Measurements from ENCODE around the gene FBXO40.
"Not testable (repeated sequence)": the region's sequence is repeated elsewhere in the genome, so short reads cannot be mapped to it uniquely, and the experiment has no call there.

Gene FBXO40, protein sequence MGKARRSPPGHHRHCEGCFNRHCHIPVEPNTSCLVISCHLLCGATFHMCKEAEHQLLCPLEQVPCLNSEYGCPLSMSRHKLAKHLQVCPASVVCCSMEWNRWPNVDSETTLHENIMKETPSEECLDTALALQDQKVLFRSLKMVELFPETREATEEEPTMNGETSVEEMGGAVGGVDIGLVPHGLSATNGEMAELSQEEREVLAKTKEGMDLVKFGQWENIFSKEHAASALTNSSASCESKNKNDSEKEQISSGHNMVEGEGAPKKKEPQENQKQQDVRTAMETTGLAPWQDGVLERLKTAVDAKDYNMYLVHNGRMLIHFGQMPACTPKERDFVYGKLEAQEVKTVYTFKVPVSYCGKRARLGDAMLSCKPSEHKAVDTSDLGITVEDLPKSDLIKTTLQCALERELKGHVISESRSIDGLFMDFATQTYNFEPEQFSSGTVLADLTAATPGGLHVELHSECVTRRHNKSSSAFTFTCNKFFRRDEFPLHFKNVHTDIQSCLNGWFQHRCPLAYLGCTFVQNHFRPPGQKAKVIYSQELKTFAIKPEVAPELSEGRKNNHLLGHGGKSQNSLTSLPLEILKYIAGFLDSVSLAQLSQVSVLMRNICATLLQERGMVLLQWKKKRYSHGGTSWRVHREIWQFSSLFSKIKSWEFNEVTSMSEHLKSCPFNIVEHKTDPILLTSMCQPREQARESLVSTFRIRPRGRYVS

DNA sequence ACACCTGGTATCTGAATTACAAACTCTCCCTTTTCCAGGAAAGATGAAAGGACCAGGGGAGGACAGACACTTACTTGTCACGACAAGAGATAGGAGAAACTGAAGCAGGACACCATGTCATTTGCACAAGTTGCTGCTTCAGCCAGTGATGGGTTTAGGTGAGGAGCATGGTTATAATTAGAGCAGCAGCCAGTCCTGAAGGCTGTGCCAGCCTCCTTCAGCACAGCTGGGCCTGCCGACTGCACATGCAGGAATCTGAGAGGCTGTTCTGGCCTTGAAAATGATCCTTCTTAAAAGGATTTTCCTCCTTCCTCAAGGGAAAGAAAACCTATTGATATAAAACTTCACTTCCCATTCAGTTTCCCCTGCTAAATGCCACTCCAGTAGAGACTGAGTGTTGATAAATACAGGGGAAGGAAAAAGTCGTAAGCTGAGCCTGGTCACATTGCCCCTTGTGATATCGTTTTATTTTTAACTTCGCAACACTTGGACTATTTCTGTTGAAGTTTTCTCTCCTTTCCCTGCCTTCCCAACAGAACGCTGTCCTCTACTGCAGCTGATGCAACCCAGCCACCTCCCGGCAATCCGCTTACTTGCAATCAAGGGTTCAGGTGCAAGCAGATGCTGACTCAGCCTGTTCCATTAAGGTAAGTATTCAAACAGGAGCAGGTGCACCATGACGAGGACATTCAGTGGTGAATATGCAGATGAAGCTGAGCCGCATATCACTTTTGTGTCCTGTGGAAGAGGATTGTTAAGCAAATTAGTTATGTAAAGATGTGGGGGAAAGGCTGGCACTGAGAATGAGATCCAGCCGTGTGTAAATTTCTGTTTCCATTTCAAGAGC lies at the start of gene FBXO40:
Gene FBXO40 (plus strand): TSS at position 524 of the 847 bp plus-strand sequence. CDS start 27,197 bp downstream, outside the sequence.
- no peak for DNase-seq (ENCODE audit: low spot score)

DNA sequence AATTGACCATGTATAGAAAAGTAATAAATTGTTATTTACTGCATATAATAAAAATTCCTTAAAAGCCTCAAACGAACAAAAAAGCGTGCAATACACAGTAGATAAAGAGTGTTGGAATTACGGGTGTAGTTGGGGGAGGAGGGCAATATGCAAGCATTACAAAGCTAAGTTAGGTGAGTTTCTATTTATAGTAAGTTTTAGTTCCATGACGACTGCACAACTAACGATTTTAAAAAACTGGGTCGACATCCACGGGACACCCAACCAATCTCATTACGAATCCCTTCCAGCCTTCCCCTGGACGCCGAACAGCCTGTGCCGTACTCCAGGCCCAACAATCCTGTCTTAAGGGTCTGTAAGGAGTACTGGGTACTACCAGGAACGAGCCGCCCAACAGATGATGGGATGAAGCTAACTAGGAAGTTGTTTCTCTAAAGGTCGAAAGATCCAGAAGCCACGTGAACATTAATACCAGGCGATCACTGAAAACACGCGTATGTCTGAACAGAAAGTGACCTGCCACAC lies 48.1 kb upstream of the FBXO40 start:
- no peak for DNase-seq (ENCODE audit: low spot score)

DNA sequence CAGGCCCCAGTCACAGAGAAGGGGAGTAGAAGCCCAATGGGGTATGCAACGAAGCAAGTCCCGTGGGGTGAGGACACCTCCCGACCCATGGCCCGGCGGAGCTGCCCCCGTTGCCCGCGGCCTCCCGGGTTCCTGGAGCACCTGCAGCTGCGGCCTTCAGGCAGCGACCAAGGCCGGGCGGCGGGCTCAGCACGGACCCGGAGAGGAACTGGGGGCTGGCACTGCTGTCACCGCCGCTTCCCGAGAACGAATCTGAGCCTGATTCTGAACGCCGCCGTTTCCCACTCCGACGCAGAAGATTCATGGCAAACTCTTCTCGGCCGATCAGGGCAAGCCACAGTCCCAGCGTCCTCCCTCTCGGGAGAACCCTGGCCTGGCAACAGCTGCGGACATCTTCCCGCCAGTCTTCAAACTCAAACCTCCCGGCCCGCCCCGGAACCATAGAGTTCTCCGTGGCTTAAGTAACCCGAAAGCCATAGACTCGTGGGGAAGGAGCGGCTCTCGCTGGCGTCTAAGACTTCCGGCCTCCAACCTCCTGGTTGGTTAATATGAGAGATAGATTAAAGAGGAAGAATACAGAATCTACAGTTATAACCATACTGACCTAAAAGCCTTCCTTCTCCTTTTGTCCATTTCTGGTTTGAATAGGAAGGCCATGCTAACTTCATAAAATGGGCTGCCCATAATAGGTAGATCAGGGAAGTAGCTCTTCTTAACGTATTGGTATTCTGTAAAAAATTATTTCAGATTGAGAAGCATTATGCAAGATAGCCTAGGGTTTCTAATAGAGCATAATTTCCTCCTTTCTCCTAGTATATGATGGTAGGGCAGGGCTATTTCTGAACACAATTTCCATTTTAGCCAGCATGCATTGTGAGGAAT lies 47.4 kb upstream of the FBXO40 start, which contains the start of gene POLQ:
Gene POLQ (minus strand): TSS at position 415 of the 882 bp plus-strand sequence. CDS start 111 bp downstream, at position 304.
- peak; percentile 91 for DNase-seq (ENCODE audit: low spot score)

DNA sequence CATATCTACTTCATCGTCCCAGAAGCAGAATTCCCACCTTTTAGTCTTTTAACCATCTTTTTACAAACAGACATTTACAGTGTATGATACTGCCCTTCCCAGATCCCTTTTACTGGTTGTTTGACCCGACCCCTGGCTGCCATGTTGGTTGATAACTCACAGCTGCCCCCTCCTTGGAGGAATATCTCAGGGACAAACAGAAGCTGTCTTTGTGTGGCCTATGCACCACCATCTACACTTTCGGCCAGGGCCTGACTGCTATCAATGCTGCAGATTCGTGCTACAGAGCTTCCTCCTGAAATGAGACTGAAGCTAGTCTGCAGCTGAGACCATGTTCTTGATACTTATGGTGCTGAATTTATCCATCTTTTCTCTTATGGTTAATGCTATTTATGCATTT lies 40.8 kb upstream of the FBXO40 start:
- no peak for DNase-seq (ENCODE audit: low spot score)

DNA sequence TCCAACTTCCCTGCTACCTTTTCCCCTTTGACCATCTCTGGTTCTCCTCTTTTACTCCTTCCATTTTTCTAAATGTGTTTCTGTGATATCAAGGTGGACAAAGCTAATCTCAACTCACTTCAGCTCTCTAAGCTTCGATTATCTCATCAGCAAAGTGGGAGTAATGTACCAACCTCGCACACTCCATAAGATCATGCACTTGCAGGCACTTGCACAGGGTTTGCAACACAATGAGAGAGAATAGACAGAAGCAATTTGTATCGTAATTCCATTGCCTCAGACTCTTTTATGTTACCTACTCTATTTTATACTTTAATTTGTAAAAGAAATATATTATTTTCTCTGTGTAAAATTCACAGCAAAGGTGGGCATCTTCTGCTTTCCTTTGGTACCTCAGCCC lies 40.4 kb upstream of the FBXO40 start:
- DNase-seq (ENCODE audit: low spot score) = no peak

DNA sequence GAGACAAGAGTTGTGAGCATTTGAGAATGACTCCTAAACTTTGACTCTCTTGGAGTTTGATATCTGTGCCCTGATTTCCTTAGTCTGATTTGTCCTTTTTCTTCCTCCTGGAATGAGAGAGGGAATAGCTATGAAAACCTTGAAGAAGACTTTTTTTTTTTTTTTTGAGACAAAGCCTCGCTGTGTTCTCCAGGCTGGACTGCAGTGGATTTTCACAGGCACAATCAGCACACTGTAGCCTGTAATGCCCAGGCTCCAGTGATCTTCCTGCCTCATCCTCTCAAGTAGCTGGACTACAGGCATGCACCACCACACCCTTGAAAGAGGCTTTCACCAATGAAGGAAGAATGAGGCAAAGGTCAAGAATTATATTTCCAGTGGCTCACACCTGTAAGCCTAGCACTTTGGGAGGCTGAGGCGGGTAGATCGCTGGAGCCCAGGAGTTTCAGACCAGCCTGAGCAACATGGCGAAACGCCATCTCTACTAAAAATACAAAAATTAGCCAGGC lies 35.7 kb upstream of the FBXO40 start:
- DNase-seq (ENCODE audit: low spot score) = no peak

DNA sequence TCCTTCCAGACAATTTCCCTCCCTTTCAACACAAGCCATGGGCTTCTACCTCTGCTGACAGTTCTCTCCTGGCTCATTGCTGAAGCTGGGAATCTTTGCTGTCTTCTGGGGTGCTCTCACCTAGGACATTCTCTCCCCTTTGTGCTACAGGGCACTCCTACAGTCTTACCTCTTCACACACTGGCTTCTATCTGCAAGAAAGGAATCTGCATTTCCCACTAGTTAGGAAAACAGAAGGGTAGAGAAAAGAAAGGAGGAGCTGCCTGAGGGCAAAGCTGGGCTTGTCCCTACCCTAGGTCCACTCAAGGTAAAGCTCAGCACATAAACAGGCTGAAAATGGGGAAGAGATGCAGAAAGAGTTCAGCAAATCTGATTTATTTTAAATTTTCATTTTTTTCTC lies 31.0 kb upstream of the FBXO40 start:
- DNase-seq (ENCODE audit: low spot score) = no peak

DNA sequence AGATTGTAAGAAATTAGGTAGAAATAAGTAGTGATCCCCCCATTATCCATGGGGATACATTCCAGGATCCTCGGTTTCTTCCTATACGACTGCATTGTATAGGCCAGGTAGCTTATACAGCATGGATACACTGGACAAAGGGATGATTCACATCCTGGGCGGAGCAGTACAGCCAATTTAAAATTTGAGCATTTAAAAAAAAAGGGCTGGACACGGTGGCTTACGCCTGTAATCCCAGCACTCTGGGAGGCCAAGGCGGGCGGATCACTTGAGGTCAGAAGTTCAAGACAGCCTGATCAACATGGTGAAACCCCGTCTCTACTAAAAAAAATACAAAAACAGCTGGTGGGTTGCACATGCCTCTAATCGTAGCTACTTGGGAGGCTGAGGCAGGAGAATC lies 26.4 kb upstream of the FBXO40 start:
- DNase-seq (ENCODE audit: low spot score) = no peak

DNA sequence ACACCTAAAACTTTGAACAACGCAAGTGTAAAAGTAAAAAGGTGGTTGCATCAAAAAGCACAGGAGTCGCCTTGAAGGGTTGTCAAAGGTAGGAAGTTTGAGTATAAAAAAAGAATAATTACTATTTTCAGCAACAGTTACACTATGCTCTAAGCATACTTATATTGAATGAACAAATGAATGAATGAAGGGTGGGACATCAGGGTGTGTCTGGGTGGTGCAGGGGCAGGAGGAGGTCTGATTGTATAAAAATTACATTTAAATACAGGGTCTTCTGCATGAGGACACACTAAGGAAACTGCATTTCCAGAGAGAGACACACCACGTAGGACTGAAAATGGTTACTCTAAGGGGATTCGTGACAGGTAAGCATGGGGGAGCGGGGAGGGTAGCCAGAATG lies 25.5 kb upstream of the FBXO40 start, which contains the start of gene ARGFX:
Gene ARGFX (plus strand): TSS at position 301 of the 400 bp plus-strand sequence. CDS start 2,765 bp downstream, outside the sequence.
- no peak for DNase-seq (ENCODE audit: low spot score)

DNA sequence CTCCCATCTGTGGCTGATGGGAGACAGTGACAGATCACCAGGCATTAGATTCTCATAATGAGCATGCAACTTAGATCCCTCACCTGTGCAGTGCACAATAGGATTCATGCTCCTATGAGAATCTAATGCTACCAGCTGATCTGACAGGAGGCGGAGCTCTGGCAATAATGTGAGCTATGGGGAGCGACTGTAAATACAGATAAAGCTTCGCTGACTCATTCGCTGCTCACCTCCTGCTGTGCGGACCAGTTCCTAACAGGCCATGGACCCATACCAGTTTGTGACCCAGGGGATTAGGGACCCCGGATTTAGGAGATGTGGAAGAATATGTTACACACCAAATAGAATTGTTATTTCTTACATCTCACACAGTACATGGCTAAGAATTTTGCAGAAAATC lies 18.7 kb upstream of the FBXO40 start:
- no peak for DNase-seq (ENCODE audit: low spot score)

DNA sequence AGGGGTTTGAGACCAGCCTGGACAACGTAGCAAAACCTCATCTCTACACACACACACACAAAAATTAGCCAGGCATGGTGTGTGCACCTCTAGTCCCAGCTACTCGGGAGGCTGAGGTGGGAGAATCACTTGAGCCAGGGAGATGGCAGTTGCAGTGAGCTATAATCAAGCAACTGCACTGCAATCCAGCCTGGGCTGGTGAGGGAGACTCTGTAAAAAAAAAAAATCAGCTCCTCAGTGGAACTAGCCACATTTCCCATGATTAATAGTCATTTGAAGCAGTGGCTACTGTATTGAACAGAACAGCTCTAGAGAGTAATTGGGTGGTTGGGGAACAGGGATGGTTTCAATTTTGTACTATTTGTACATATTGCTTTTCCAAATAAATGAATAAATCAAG lies 11.5 kb upstream of the FBXO40 start:
- no peak for DNase-seq (ENCODE audit: low spot score)

DNA sequence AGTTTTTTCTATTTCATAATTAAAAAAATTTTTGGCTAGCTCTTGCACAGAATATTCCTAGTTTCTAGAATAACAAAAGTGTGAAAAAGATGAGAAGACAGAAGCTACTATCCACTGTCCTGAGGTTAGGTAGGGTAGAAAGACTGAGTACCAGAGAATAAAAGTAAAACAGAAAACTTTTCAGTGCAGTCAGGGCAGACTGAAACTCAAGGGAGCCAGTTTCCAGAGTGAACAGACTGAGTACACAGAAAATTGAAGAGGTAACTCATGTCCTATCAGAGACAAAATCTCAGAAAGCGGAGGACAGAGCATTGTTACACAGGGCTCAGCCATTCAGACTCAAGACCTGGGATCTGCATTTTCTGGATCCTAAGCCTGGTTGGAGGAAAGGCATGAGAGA lies 8.8 kb upstream of the FBXO40 start:
- no peak for DNase-seq (ENCODE audit: low spot score)

DNA sequence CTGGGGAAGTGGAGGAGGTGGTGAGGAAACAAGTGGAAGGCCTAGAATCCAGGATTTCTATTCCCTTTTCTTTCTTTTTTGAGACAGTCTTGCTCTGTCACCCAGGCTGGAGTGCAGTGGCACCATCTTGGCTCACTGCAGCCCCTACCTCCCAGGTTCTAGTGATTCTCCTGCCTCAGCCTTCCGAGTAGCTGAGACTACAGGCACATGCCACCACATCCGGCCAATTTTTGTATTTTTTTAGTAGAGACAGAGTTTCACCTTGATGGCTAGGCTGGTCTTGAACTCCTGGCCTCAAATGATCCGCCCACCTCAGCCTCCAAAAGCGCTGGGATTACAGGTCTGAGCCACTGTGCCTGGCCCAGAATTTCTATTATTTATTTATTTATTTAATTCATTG lies 627 bp downstream of the FBXO40 start:
- DNase-seq (ENCODE audit: low spot score) = not testable (repeated sequence)

DNA sequence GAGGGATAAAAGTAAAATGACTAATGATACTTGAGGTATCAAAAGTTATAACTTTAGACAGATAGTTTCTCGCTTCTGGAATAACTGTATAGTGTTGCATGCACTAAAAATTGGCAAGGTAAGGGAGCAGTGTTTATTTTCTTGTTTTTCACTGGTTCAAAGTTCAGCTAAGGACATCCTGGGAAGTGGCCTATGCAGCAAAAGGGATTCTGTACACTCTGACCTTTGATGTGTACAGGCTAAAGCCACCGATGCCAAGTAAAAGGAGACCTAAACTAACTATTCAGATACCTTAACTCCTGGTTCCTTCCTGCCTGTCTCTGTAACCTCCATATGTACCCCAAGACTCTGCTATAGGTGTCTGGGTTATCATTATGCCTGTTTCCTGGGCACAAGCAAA lies 1.7 kb downstream of the FBXO40 start:
- no peak for DNase-seq (ENCODE audit: low spot score)

DNA sequence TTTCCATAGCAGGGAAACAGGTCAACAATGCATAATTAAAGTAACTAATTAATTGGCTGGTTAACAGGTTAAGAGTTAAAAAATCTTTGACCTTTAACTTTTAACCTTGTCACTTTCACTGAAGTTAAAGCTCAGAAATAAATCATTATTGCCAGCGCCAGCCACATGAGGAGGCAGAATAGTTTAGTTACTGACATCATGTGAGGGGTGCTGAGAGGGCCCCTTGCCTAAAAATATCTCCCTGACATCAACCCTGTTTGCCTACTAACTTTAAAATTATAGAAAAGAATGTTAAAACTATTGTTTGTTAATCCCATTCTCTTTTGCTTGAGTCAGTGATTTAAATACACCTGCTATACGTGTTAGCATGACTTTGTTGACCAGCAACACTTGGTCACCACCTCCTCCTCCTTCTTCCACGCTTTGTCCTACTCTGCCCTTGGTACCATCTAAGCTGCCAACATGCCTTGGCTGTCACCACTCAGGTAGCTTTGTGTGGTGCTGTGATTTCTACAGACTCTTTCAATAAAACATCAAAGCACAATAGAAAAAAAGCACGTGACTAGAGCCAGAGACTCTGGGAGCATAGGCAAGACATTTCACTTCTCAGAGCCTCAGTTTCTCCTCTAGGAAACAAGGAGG lies 2.7 kb downstream of the FBXO40 start:
- no peak for DNase-seq (ENCODE audit: low spot score)

DNA sequence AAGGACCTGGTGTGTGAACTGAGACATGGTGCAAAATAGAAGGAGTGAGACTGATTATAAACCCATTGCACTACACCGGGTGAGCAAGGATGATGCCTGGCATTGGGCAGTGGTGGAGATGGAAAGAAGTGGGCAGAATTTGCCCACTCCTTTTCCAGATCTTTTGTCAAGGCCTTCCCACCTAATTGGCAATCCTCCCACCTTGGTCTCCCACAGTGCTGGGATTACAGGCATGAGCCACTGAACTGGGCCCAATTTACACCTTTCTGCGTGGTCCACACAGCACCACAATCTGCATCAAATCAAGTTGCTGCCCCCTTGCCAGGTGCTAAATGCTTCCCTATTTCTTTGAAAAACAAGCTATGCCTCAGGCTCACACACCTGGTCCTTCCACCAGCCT lies 5.4 kb downstream of the FBXO40 start:
- DNase-seq (ENCODE audit: low spot score) = no peak

DNA sequence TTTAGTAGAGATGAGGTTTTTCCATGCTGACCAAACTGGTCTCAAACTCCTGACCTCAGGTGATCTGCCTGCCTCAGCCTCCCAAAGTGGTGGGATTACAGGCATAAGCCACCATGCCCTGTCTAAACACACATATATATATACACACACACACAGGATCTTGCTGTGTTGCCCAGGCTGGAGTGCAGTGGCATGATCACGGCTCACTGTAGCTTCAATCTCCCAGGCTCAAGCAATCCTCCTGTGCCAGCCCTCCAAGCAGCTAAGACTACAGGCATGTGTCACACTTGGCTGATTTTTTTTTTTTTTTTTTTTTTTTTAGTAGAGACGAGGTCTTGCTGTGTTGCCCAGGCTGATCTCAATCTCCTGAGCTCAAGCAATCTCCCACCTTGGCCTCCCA lies 6.7 kb downstream of the FBXO40 start:
- not testable (repeated sequence) for DNase-seq (ENCODE audit: low spot score)

DNA sequence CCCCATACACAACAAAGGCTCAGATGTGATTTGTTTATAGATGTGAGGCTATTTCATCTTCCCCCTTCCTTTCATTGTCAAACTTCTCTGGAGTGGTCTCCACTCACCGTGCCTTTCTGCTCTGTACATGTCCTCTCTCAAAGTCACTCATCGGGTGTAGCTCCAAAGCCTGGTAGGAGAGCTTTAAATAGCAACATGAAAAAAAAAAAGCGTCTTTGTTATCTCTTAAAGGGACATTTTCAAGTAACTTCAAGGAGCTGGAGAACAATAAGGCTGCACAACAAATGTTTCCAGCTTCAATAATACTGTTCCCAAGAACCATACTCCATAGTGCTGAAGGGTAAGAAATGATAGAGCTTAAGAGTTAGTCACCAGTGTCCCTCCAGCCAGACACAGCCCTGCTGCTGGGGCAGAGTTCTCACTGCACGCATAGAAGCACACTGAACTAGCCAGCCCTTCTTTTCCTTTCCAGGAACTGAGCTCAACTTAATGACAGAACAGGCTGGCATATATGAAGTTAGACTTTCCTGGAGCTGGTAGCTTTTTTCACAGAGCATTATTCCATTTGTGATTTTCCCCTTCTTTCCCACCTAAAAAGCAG lies 8.1 kb downstream of the FBXO40 start:
- DNase-seq (ENCODE audit: low spot score) = no peak

DNA sequence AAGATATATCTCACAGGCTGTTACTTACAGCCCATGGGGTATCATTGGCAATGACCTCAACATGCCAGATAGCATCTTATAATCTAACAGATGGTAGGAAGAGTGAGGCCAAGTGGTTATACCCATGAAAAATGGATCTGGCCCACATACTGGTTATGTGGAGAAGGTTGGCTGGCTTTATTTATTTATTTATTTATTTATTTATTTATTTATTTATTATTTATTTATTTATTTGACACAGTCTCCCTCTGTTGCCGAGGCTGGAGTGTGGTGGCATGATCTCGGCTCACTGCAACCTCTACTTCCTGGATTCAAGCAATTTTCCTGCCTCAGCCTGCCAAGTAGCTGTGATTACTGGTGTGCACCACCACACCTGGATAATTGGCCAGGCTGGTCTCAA lies 11.6 kb downstream of the FBXO40 start:
- no peak for DNase-seq (ENCODE audit: low spot score)

DNA sequence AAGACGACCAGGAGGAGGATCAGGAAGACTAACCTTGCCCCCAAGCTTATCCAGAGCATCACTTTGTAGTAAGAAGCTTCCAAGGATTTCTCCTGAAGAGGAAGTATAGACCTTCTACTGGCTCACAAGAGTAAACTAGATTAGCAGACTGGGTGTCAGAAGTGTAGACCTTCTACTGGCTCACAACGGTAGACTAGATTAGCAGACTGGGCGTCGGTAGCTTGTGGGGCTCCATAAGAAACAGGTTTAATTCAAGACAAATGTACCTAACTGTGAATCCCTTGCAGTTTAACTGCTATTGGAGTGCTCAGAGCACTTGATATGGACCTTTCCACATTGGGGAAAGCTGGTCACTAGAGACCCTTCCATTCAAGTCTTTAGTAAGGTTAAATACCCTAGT lies 12.9 kb downstream of the FBXO40 start:
- DNase-seq (ENCODE audit: low spot score) = no peak
